AG10803 (cell line): ENCODE data around the gene FLNB.

Experiments
- DNase-seq: peaks from one replicate; pipeline ENCODE4 v3.0.0; 2010; ENCODE audit warnings: low read depth
- H3K4me3 ChIP-seq: 2 replicates; pipeline ENCODE4 v1.5.1; 2011; ENCODE audit warnings: mild to moderate bottlenecking, low read length, control low read depth
- CTCF ChIP-seq: conservative IDR thresholded peaks from 2 replicates; pipeline ENCODE4 v1.5.1; 2011; ENCODE audit warnings: mild to moderate bottlenecking, low read length, control low read depth, inconsistent platforms

Gene FLNB

GRCh38 chr3:58003093-58003492 is 5.1 kb upstream of the FLNB start:
- no peak overlapping the region for H3K4me3 ChIP-seq
- DNase-seq = no peak
- TF ChIP-seq CTCF = no peak

- no peak for TF ChIP-seq CTCF
- no peak overlapping the region for H3K4me3 ChIP-seq
- peak; percentile 50 for DNase-seq
Measured at GRCh38 chr3:58004973-58005372, 3.2 kb upstream of the FLNB start.

GRCh38 chr3:58005669-58006068 is 2.6 kb upstream of the FLNB start:
- DNase-seq = peak; percentile 87
- no peak for TF ChIP-seq CTCF
- H3K4me3 ChIP-seq = no peak overlapping the region

GRCh38 chr3:58006661-58007060 is 1.6 kb upstream of the FLNB start:
- no peak for TF ChIP-seq CTCF
- DNase-seq = no peak
- H3K4me3 ChIP-seq = no peak overlapping the region

DNA sequence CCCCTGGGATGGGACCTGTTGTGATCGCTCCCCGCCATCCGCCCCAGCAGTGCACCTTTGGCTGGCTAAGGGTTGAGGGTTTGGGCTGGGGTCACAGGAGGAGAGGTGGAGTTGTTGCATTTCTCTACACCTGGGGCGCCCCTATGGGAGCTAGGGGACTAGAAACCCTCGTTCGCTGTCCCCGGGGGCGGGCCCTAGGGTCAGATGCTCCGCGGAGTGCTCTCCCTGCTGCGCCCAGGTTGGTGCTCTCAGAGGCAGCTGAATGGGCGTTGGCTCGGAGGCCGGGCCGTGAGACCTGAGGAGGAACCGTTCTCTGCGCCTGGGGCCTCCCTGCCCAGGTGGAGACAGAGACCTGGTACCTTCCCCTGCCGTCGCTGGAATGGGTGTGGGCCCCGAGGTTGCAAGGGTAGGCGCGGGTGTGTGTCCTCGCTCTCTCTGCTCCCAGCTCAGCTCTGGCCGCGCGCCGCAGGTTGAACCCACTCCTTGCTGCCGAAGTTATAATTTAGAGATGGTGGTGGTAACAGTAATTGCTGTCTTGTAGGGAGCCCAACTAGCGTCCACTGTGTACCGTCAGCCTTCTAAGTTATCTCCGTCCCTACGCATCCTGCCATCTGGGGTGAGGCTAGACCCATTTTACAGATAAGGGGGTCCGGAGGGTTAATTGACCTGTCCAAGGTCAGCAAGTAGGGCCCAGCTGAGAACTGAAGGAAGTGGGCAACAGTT is 965 bp downstream of the FLNB start:
- peak overlapping the region; percentile 100 for H3K4me3 ChIP-seq
- no peak for DNase-seq

GRCh38 chr3:58009749-58010535 is 1.7 kb downstream of the FLNB start:
- no peak for DNase-seq
- peak overlapping the region; percentile 100 for H3K4me3 ChIP-seq
- TF ChIP-seq CTCF = no peak

More for the DNA sequence above, 965 bp downstream of the FLNB start:
- no peak for TF ChIP-seq CTCF

DNA sequence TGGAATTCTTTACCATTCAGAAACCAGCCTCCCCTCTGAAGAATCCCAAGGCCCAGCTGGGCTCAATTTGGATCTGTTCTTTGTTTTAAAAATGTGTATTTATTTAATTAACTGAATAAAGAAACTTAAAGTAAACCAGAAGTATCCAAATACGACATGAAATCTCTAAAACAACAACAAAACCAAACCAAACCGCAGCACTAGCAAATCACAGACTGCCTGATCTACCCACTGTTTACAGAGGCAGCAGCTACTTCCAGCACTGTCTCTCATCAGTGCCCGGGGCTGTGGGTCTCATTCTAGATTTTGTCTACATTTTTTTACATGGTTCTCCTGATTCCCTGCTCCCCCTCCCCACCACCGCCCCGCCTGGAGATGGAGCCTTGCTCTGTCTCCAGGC is 2.3 kb downstream of the FLNB start:
- peak overlapping the region; percentile 100 for H3K4me3 ChIP-seq
- TF ChIP-seq CTCF = no peak
- peak; percentile 44 for DNase-seq
